Esophagus muscularis mucosa (tissue), 4 donors: Measurements from ENCODE around the gene C10orf71. TPM values are rescaled to one million over a fixed set of nuclear protein-coding genes. Genes with fewer than 3 reads are reported as not detected.

Experiments used
- DNase-seq: peaks from one replicate; pipeline ENCODE4 v3.0.0-alpha.2; 2017; ENCODE audit errors: extremely low spot score
- H3K27ac ChIP-seq, 4 donors: fragments of 200-600 bp; sonication (generic); replicated peaks in 1 of 4; 1 replicate in 3 of 4; 2 replicates in 1 of 4; pipeline ENCODE4 v1.5.1; 2016 to 2019; ENCODE audit warnings: mild to moderate bottlenecking in 1 of 4
- H3K27me3 ChIP-seq, 4 donors: fragments of 200-600 bp; sonication (generic); one replicate each; pipeline versions ENCODE4 v1.5.1 to v1.6.0; 2016 to 2019
- H3K36me3 ChIP-seq, 4 donors: fragments of 200-600 bp; sonication (generic); one replicate each; pipeline ENCODE4 v1.5.1; 2016 to 2019
- H3K4me1 ChIP-seq, 4 donors: fragments of 200-600 bp; sonication (generic); one replicate each; pipeline ENCODE4 v1.5.1; 2016 to 2019
- H3K4me3 ChIP-seq, 4 donors: fragments of 200-600 bp; sonication (generic); 1 replicate in 2 of 4; 2 replicates in 2 of 4; pipeline ENCODE4 v1.5.1; 2016 to 2019; ENCODE audit warnings: mild to moderate bottlenecking in 4 of 4, moderate library complexity in 1 of 4
- H3K9me3 ChIP-seq, 4 donors: fragments of 200-600 bp; sonication (generic); 1 replicate in 3 of 4; 2 replicates in 1 of 4; pipeline ENCODE4 v1.5.1; 2016 to 2019
- CTCF ChIP-seq, 3 experiments: fragments of 200-600 bp in 2 of 3; fragments of 450-650 bp in 1 of 3; sonication (generic) in 2 of 3; IDR thresholded peaks; one replicate each; pipeline ENCODE4 v1.5.1; 2017 to 2019; ENCODE audit warnings: antibody characterized with exemption in 3 of 3, mild to moderate bottlenecking in 2 of 3, moderate library complexity in 1 of 3
- EP300 ChIP-seq: sonication (generic); formaldehyde crosslinking; IDR thresholded peaks from one replicate; pipeline ENCODE4 v1.6.1; 2017; ENCODE audit warnings: antibody characterized with exemption
- POLR2A ChIP-seq: fragments of 450-650 bp; IDR thresholded peaks from one replicate; pipeline ENCODE4 v1.6.1; 2017; ENCODE audit warnings: antibody characterized with exemption, moderate library complexity, mild to moderate bottlenecking, low read depth
- POLR2AphosphoS5 ChIP-seq, 2 donors: sonication (generic); formaldehyde crosslinking; IDR thresholded peaks; one replicate each; pipeline ENCODE4 v1.6.1; 2017; ENCODE audit warnings: antibody characterized with exemption in 2 of 2
- WGBS: methylation state at CpG from one replicate; pipeline ENCODE4 v1.1.5; 2018; 5-methylcytosine and 5-hydroxymethylcytosine counted together
- intact Hi-C: fragments of 100-400 bp; cut with DNase I; formaldehyde crosslinking; loops from one replicate; pipeline ENCODE4 v1.15.1; 2023
- total RNA-seq, 4 donors: library from RNA; depleted of rRNA; stranded (reverse); fragments of >200 nt; gene quantifications; one replicate each; pipeline versions ENCODE4 v1.1.0 to v1.2.1, GENCODE V29; 2016

C10orf71 gene
- total RNA-seq, 4 donors from 2014 or later, result 0.06 to 0.42 TPM; not detected in 2

DNA sequence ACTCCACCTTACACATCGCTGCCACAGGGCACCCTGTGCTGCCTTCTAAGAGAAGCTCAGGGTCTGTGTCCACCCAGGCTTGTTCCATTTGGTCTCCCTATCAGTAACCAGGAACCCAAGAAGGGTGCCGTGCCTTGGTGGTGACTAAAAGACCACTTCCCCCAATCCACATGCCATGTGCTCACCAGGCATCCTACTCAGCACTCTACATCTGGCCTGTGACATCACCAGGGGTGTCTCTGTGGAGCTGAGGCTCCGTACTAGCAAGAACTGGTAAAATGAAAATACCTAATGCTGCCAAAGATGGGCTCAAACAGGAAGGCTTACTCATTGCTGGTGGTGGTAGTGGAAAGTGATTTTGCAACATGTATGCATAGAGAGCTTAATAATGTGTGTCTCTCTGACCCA is 19.0 kb upstream of the C10orf71 start:
- Histone ChIP-seq H3K27me3 (peaks cover 0 to 3% (median 0%) of the 10 kb centered on the region in 4 donors), H3K27ac (no peak overlapping the region), H3K36me3 (no peaks in the 10 kb centered on the region), H3K9me3 (no peaks in the 10 kb centered on the region), H3K4me3 (no peak overlapping the region), H3K4me1 (peaks cover 0 to 26% (median 0%) of the 10 kb centered on the region in 4 donors)
- DNase-seq, result no peak
- TF ChIP-seq EP300 (no peak), POLR2A (no peak), POLR2AphosphoS5 (IDR thresholded peaks at IDR 0.05) (no peak), CTCF (IDR thresholded peaks at IDR 0.05) (no peak)
- intact Hi-C loops, result no loop called here
- WGBS, result 60% methylated on average over 2 of the region's 3 CpGs

- intact Hi-C loops, result no loop called here
- Histone ChIP-seq H3K4me3 (no peak overlapping the region), H3K27me3 (peaks cover 0 to 3% (median 0%) of the 10 kb centered on the region in 4 donors), H3K27ac (no peak overlapping the region), H3K4me1 (peaks cover 0 to 26% (median 0%) of the 10 kb centered on the region in 4 donors), H3K36me3 (no peaks in the 10 kb centered on the region), H3K9me3 (no peaks in the 10 kb centered on the region)
- 39% methylated on average over 7 of the region's 13 CpGs for WGBS
- TF ChIP-seq CTCF (IDR thresholded peaks at IDR 0.05) (no peak), POLR2A (no peak)
- no peak for DNase-seq
Measured at GRCh38 chr10:49281461-49281860, 17.5 kb upstream of the C10orf71 start.

DNA sequence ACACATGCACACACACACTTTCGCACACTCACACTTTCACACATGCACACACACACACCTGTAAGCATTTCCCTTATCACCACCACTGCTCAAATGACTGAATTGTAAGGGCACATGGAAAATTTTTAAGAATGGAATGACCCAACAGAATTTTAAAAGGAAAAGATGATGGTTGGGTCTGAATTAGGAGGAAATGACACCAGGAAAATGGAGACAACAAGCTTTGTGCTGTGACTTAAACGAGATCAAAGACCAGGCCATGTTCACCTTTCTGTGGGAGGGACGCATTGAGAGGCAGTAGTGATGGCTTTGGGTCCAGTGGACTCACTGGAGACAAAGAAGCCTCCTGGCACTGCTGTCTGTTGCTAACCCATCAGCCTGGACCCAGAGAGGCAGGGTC is 16.7 kb upstream of the C10orf71 start:
- Histone ChIP-seq H3K4me3 (no peak overlapping the region), H3K9me3 (no peaks in the 10 kb centered on the region), H3K27ac (no peak overlapping the region), H3K36me3 (no peaks in the 10 kb centered on the region), H3K27me3 (peaks cover 0 to 3% (median 0%) of the 10 kb centered on the region in 4 donors), H3K4me1 (peaks cover 0 to 26% (median 0%) of the 10 kb centered on the region in 4 donors)
- intact Hi-C loops, result no loop called here
- 57% methylated on average over 3 of the region's 3 CpGs for WGBS
- DNase-seq, result no peak
- TF ChIP-seq EP300 (no peak), CTCF (IDR thresholded peaks at IDR 0.05) (no peak), POLR2A (no peak), POLR2AphosphoS5 (IDR thresholded peaks at IDR 0.05) (no peak)

GRCh38 chr10:49282879-49283341 is 16.1 kb upstream of the C10orf71 start:
- TF ChIP-seq EP300 (no peak), POLR2AphosphoS5 (IDR thresholded peaks at IDR 0.05) (no peak), POLR2A (no peak), CTCF (IDR thresholded peaks at IDR 0.05) (no peak)
- intact Hi-C loops, result no loop called here
- peaks cover 0 to 3% (median 0%) of the 10 kb centered on the region in 4 donors for H3K27me3 ChIP-seq
- peaks cover 0 to 22% (median 0%) of the 10 kb centered on the region in 4 donors for H3K4me1 ChIP-seq
- H3K27ac ChIP-seq, result no peak overlapping the region
- DNase-seq, result no peak
- 61% methylated on average over 12 of the region's 12 CpGs for WGBS
- no peak overlapping the region for H3K4me3 ChIP-seq
- no peaks in the 10 kb centered on the region for H3K36me3 ChIP-seq
- H3K9me3 ChIP-seq, result no peaks in the 10 kb centered on the region

GRCh38 chr10:49283491-49283890 is 15.5 kb upstream of the C10orf71 start:
- Histone ChIP-seq H3K9me3 (no peaks in the 10 kb centered on the region), H3K27me3 (peaks cover 0 to 3% (median 0%) of the 10 kb centered on the region in 4 donors), H3K4me3 (no peak overlapping the region), H3K27ac (no peak overlapping the region), H3K36me3 (no peaks in the 10 kb centered on the region), H3K4me1 (peaks cover 0 to 18% (median 0%) of the 10 kb centered on the region in 4 donors)
- no CpG with 5 or more reads among the region's 6 CpGs for WGBS
- intact Hi-C loops, result no loop called here
- TF ChIP-seq POLR2AphosphoS5 (IDR thresholded peaks at IDR 0.05) (no peak), CTCF (IDR thresholded peaks at IDR 0.05) (no peak), POLR2A (no peak), EP300 (no peak)
- DNase-seq, result no peak
